Measurements from ENCODE around the gene KIF21B.

KIF21B gene

GRCh38 chr1:201011616-201012015, 11.9 kb downstream of the KIF21B start:
- POLR2A ChIA-PET: no interaction called here
- CTCF ChIA-PET: interaction anchor here (1.2 kb wide), 1 partner anchor 31 kb away, joined by 3 read pairs; no protein-coding TSS in a partner anchor

GRCh38 chr1:201009962-201010645, 13.4 kb downstream of the KIF21B start:
- no peak for DNase-seq (ENCODE audit: extremely low spot score)
- TF ChIP-seq ARNT (IDR thresholded peaks at IDR 0.05) (no peak), NFRKB (IDR thresholded peaks at IDR 0.05) (no peak), SUZ12 (IDR thresholded peaks at IDR 0.05) (no peak), FOXM1 (IDR thresholded peaks at IDR 0.05; ENCODE audit: borderline replicate concordance) (no peak), SP1 (IDR thresholded peaks at IDR 0.05) (no peak), CTBP1 (IDR thresholded peaks at IDR 0.05; ENCODE audit: borderline replicate concordance) (no peak), PKNOX1 (IDR thresholded peaks at IDR 0.05) (no peak), BHLHE40 (IDR thresholded peaks at IDR 0.05; ENCODE audit: borderline replicate concordance) (no peak), TARDBP (IDR thresholded peaks at IDR 0.05) (no peak), FOXK2 (IDR thresholded peaks at IDR 0.05) (no peak), ELF4 (IDR thresholded peaks at IDR 0.05) (no peak), FOXA1 (IDR thresholded peaks at IDR 0.05) (no peak), HDGF (IDR thresholded peaks at IDR 0.05; ENCODE audit: borderline replicate concordance) (no peak), LEF1 (IDR thresholded peaks at IDR 0.05; ENCODE audit: borderline replicate concordance) (no peak), L3MBTL2 (conservative IDR thresholded peaks at IDR 0.05) (no peak)
- POLR2A ChIA-PET: no interaction called here
- CTCF ChIA-PET: interaction anchor here (1.4 kb wide), 1 partner anchor 31 kb away, joined by 3 read pairs; no protein-coding TSS in a partner anchor

More at GRCh38 chr1:201011616-201012015, 11.9 kb downstream of the KIF21B start:
- TF ChIP-seq L3MBTL2 (conservative IDR thresholded peaks at IDR 0.05): no peak
- no peak for TF ChIP-seq SP1 (IDR thresholded peaks at IDR 0.05)
- TF ChIP-seq ZNF384 (IDR thresholded peaks at IDR 0.05): no peak
- TF ChIP-seq SUZ12 (IDR thresholded peaks at IDR 0.05): no peak
- no peak for TF ChIP-seq TARDBP (IDR thresholded peaks at IDR 0.05)
- no peak for DNase-seq (ENCODE audit: extremely low spot score)

GRCh38 chr1:201008666-201009360, 14.7 kb downstream of the KIF21B start:
- TF ChIP-seq SP1 (IDR thresholded peaks at IDR 0.05) (no peak), PKNOX1 (IDR thresholded peaks at IDR 0.05) (no peak), NFRKB (IDR thresholded peaks at IDR 0.05) (no peak), ZNF384 (IDR thresholded peaks at IDR 0.05) (no peak), SUZ12 (IDR thresholded peaks at IDR 0.05) (no peak), BHLHE40 (IDR thresholded peaks at IDR 0.05; ENCODE audit: borderline replicate concordance) (no peak), ELF4 (IDR thresholded peaks at IDR 0.05) (no peak), FOXM1 (IDR thresholded peaks at IDR 0.05; ENCODE audit: borderline replicate concordance) (no peak), LEF1 (IDR thresholded peaks at IDR 0.05; ENCODE audit: borderline replicate concordance) (no peak), CTBP1 (IDR thresholded peaks at IDR 0.05; ENCODE audit: borderline replicate concordance) (no peak), FOXK2 (IDR thresholded peaks at IDR 0.05) (no peak), HDGF (IDR thresholded peaks at IDR 0.05; ENCODE audit: borderline replicate concordance) (no peak)
- ChIA-PET CTCF (interaction anchor here (0.6 to 1.4 kb wide), 3 partner anchors 11 to 30 kb away, joined by 3 to 5 read pairs (median 3); no protein-coding TSS in a partner anchor), POLR2A (no interaction called here)
- DNase-seq (ENCODE audit: extremely low spot score): no peak

- POLR2A ChIA-PET: no interaction called here
- DNase-seq (ENCODE audit: extremely low spot score): no peak
- TF ChIP-seq CTBP1 (IDR thresholded peaks at IDR 0.05; ENCODE audit: borderline replicate concordance) (no peak), SUZ12 (IDR thresholded peaks at IDR 0.05) (no peak), LEF1 (IDR thresholded peaks at IDR 0.05; ENCODE audit: borderline replicate concordance) (no peak), L3MBTL2 (conservative IDR thresholded peaks at IDR 0.05) (no peak)
- CTCF ChIA-PET: no interaction called here
Measured at GRCh38 chr1:201007481-201007880, 16.0 kb downstream of the KIF21B start.

GRCh38 chr1:201006450-201006849, 17.1 kb downstream of the KIF21B start:
- POLR2A ChIA-PET: interaction anchor here (0.8 kb wide), 1 partner anchor 13 kb away, joined by 4 read pairs; no protein-coding TSS in a partner anchor
- CTCF ChIA-PET: interaction anchor here (1.4 kb wide), 1 partner anchor 27 kb away, joined by 3 read pairs; no protein-coding TSS in a partner anchor

More at GRCh38 chr1:201006450-201006849, 17.1 kb downstream of the KIF21B start:
- TF ChIP-seq PKNOX1 (IDR thresholded peaks at IDR 0.05) (no peak), NFRKB (IDR thresholded peaks at IDR 0.05) (no peak), FOXA1 (IDR thresholded peaks at IDR 0.05) (no peak), FOXK2 (IDR thresholded peaks at IDR 0.05) (no peak), ELF4 (IDR thresholded peaks at IDR 0.05) (no peak), L3MBTL2 (conservative IDR thresholded peaks at IDR 0.05) (no peak)
- DNase-seq (ENCODE audit: extremely low spot score): no peak

Data from HEK293T (cell line).